ENCODE data around the gene ZNF425.
"Not testable (repeated sequence)": the region's sequence is repeated elsewhere in the genome, so short reads cannot be mapped to it uniquely, and the experiment has no call there.

The ZNF425 gene

DNA sequence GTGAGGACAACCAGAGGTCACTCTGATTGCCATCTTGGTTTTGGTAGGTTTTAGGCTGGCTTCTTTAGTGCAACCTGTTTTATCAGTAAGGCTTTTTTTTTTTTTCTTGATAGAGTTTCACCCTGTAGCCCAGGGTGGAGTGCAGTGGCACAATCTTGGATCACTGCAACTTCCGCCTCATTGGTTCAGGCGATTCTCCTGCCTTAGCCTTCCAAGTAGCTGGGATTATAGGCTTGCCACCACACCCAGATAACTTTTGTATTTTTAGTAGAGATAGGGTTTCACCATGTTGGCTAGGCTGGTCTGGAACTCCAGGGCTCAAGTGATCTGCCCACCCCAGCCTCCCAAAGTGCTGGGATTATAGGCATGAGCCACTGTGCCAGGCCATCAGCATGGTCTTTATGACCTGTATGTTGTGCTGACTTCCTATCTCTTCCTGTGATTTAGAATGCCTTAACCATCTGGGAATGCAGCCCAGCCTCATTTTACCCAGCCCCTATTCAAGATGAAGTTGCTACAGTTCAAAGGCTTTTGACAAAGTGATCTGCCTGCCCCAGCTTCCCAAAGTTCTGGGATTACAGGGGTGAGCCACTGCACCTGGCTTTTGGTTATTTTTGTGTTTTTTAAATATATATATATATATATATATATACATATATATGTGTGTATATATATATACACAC is 7.0 kb upstream of the ZNF425 start:
- no peak for DNase-seq

DNA sequence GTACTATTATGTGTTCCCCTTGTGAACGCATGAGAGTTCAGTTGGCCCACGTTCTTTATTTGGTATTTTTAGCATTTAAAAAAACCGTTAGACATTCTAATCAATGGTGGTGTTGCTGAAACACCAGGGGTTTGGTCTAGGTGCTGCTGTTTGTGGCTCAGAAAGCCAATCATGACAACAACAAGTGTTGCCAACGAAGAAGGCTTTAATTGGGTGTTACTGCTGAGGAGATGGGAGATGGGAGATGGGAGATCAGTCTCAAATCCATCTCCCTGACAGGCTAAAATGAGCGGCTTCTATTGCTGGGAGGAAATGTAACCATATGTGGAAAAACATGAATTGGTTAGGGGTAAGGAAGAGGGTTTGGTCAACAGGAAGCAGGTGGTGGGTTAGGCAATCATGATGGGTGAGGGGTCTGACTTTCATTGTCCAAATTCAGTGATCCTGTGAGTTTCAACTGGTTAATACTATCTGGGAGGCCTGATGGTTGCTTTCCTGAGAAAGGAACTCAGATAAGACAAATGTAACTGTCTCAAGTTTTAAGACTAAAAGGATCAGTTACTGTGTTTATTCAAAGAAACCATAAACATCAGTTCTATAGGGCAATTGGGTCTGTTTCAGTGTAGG is 4.6 kb upstream of the ZNF425 start:
- no peak for DNase-seq

DNA sequence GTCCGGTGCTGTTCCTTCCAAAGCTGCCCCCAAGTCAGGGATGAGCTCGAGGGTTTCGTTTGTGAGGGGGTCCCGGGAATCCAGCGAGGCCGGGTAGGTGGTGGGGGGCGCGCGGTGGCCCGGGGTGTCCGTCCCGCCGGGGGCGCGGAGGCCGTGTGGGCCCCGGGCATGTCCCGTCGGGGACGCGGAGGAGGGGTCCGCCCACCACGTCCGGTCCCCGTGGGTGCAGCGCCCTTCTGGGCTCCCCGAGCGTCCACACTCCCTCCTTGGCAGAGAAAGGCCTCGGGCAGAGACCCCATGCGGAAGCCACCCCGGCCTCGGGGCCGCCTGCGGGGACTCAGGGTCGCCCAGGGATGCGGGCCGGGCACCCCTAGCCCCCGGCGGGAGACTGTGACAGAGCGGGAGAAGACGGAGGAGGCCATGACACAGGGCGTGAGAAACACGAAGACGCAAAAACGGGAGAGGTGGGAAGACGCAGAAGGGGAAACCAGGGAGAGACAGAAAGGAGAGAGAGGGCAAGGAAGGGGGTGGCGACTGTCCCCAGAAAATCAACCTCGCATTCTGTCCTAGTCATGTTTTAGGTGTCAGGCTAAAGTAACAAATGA is 640 bp upstream of the ZNF425 start:
- DNase-seq = peak; percentile 69

DNA sequence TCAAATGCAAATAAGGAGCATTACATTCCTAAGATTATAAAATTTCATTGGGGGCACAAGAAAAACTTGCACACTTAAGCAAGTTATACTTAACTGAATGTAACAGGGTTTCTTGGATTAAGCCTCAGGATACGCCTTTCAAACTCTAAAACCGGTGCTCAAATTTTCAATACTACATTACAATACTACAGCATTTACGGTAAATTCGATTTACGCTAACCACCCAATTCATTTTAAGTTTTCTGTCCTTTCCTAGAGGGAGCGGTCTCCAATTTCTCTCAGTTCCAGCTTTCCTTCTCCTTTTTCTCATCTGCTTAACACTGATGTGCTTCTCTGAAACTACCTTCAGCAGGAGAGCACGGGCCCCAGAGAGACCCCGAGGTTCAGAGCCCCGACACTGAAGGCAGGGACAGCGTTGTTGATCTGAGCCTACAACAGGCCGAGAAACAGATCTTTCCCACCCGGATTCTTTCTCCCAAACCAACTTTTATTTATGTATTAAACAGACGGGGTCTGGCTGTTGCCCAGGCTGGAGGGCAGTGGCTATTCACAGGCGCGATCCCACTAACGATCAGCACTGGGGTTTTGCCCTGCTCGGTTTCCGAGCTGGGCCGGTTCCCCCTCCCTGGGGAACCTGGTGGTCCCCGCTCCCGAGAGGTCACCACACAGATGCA is 798 bp downstream of the ZNF425 start:
- DNase-seq = no peak

DNA sequence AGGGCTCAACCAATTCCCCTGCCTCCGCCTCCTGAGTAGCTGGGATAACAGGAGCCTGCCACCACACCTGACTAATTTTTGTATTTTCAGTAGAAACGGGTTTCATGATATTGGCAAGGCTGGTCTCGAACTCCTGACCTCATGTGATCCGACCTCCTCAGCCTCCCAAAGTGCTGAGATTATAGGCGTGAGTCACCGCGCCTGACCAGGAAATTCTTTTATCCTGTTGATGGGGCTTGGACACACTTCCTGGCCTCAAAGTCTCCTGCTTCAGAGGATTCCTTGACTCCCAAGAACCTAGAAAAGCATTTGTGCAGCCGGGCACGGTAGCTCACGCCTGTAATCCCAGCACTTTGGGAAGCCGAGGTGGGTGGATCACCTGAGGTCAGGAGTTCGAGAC is 16.2 kb downstream of the ZNF425 start:
- no peak for DNase-seq

- no peak for DNase-seq
These were observed 21.4 kb downstream of the ZNF425 start for GRCh38 chr7:149104749-149105148.

GRCh38 chr7:149104214-149104613 is 21.9 kb downstream of the ZNF425 start:
- no peak for DNase-seq

GRCh38 chr7:149103424-149103823 is 22.7 kb downstream of the ZNF425 start:
- DNase-seq = no peak

GRCh38 chr7:149102666-149103065 is 23.5 kb downstream of the ZNF425 start:
- no peak for DNase-seq

- no peak for DNase-seq
These were observed 25.3 kb downstream of the ZNF425 start for GRCh38 chr7:149100821-149101220.

DNA sequence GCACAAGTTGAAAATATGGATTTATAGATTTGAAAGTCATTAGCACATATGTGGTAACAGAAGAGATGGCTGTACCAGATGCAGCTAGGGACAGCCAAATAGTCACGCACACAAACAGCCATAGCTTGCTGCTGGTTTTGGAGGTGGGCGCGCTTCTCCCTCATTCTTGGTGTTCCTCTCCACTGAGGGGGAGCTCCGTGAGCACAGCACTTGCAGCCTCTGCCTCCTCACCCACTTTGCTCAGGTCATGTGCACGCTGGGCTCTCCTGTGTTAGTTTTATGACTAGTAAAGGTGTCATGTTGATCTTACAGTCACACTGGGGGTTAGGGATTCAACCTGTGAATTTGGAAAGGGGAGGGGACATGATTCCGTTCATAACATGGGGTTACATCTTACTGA is 27.1 kb downstream of the ZNF425 start:
- no peak for DNase-seq

DNA sequence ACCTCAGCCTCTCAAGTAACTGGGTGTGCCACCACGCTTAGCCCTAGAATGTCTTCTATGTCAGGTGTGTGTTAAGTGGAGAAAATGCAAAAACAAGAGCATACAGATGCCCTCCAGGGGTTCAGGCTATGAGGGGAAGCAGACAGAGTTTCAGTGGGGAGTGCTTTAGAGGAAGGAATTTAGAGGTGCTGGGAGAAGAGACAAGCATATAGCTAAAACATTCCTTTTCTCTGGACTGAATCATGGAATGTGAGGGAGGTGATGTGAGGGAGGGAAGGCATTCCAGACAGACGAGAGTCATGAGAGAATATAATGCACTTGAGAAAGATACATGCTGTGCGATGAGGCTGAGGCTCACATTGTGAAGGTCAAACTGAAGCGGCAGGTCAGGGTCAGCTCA is 29.0 kb downstream of the ZNF425 start:
- no peak for DNase-seq

- DNase-seq = no peak
These were observed 32.9 kb downstream of the ZNF425 start for GRCh38 chr7:149093228-149093627.

DNA sequence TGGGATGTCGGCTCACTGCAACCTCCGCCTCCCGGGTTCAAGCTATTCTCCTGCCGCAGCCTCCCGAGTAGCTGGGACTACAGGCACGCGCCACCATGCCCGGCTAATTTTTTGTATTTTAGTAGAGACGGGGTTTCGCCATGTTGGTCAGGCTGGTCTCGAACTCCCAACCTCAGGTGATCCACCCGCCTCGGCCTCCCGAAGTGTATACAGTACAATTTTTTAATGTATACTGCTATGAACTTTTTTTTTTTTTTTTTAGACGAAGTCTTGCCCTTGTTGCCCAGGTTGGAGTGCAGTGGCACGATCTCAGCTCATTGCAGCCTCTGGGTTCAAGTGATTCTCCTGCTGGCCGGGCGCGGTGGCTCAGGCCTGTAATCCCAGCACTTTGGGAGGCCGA is 33.9 kb downstream of the ZNF425 start:
- not testable (repeated sequence) for DNase-seq

DNA sequence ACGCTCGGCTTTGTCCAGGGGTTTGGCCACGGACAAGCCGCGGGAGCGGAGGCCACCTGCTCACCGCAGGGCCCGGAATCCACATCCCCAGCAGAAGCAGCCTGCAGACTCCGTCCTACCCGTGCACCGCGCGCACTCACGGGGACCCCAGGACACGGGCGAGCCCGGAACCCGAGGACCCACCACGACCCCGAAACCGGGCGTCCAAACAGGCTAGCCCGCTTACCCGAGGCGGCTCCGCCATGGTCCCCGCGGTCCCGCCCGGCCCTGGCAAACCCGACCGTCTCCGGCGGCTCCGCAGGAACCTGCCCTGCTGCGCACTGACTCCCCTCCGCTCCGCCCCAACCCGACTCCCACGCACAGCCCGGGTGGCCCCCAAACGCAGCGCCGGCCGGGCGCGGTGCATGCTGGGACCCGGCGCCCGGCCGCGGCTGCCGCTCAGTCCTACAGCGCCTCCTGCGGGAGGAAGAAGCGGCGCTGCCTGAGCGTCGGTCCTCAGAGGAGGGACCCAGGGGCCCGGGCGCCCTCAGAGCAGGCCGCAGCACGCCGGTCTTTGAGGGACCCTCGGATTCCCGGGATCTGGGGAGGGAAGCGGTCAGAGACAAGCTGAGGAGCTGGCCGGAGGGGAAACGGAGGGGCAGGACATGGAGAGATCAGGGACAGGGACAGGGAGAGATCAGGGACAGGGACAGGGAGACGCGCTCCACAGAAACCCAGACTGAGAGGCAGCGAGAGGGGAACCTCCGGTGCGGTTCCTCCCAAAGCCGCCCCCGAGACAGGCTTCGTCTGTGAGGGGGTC is 35.5 kb downstream of the ZNF425 start, which contains the start of gene ZNF786:
Gene ZNF786, minus strand, starts transcription at position 322 of the 799 bp plus-strand sequence. Its CDS starts 78 bp downstream, at position 244.
- DNase-seq = peak; percentile 95

GRCh38 chr7:149087376-149087775 is 38.7 kb downstream of the ZNF425 start:
- DNase-seq = no peak

GRCh38 chr7:149085866-149086265 is 40.3 kb downstream of the ZNF425 start:
- no peak for DNase-seq

DNA sequence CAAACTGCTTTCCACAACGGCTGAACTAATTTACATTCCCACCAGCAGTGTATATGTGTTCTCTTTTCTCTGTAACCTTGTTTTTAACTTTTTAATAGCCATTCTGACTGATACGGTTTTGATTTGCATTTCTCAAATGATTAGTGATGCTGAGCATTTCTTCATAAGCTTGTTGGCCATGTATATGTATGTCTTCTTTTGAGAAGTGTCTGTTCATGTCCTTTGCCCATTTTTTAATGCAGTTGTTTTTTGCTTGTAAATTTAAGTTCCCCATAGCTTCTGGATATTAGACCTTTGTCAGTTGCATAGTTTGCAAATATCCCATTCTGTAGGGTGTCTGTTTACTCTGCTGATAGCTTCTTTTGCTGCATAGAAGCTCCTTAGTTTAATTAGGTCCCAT is 41.7 kb downstream of the ZNF425 start:
- no peak for DNase-seq

DNA sequence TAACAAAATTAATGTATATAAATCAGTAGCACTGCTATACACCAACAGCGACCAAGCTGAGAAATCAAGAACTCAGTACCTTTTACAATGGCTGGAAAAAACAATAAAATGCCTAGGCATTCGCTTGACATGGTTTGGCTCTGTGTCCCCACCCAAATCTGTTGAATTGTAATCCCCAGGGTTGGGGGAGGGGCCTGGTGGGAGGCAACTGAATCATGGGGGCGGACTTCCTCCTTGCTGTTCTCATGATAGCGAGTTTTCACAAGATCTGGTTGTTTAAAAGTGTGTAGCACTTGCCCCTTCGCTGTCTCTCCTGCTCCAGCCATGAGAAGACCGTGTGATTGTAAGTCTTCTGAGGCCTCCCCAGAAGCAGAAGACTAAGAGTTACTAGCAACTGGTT is 44.2 kb downstream of the ZNF425 start:
- DNase-seq = no peak

- no peak for DNase-seq
These were observed 48.5 kb downstream of the ZNF425 start for GRCh38 chr7:149077594-149077993.

DNA sequence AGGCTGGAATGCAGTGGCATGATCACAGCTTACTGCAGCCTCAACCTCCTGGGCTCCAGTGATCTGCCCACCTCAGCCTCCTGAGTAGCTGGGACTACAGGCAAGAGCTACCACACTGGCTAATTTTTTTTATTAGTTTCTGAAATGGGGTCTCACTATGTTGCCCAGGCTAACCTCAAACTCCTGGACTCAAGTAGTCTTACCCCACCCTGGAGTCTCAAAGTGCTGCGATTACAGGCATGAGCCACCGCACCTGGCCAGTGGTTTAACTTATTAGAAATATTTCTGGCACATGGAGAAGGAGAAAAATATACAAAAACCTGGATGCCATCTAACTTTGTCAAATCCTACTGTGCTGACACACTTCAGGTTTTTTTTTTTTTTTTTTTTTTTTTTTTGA is 50.8 kb downstream of the ZNF425 start:
- no peak for DNase-seq

GRCh38 chr7:149074116-149074885 is 51.8 kb downstream of the ZNF425 start:
- no peak for DNase-seq
